K562 (cell line): ENCODE data around the gene MAP2K6. TPM values are rescaled to one million over a fixed set of nuclear protein-coding genes. Genes with fewer than 3 reads are reported as not detected.

Source experiments
- ATAC-seq: fragments of 200-7000 bp; cut with Tn5 transposase; 3 replicates; pipeline ENCODE4 v1.9.1; 2020; ENCODE audit warnings: moderate library complexity
- BruUV-seq: library from RNA; stranded (reverse); fragments of 400-500 nt; replicated peaks from 2 replicates; lab custom pipeline; 2021; lab: Mats Ljungman, UMichigan
- CTCF ChIA-PET: fragments of 300-600 bp; formaldehyde crosslinking; extraction: SDS; loops from one replicate; lab custom pipeline; 2021; ENCODE audit warnings: low intra/inter-chr PET ratio; lab: Yijun Ruan, JAX
- POLR2A ChIA-PET: fragments of 300-600, 350-650 bp; sonication (Branson Sonifier 250); formaldehyde crosslinking; extraction: SDS; loops from one replicate; lab custom pipeline; 2021; ENCODE audit warnings: antibody characterized with exemption, inconsistent platforms; lab: Yijun Ruan, JAX
- DNase-seq, 4 experiments: peaks; one replicate each; pipeline versions ENCODE4 v3.0.0 to v3.0.0-alpha.2; 2011 to 2018; ENCODE audit warnings: low spot score in 3 of 4, mixed read lengths in 3 of 4; ENCODE audit errors: extremely low read depth in 1 of 4
- FAIRE-seq: peaks from 2 replicates; lab custom pipeline; 2011; peaks lifted over from hg19 to GRCh38; lab: Jason Lieb, UNC
- H2AFZ ChIP-seq: 2 replicates; pipeline ENCODE4 v1.6.0; 2011; ENCODE audit warnings: low read depth, low read length, control low read depth, inconsistent platforms
- H3K27ac ChIP-seq: fragments of 200-600 bp; 3 replicates; pipeline ENCODE4 v1.8.0; 2011; ENCODE audit warnings: low read depth, mild to moderate bottlenecking, control low read depth, inconsistent platforms, low read length, moderate library complexity, mixed read lengths; ENCODE audit errors: extremely low read depth
- H3K27me3 ChIP-seq, 2 experiments: fragments of 300-600 bp in 1 of 2; 2 replicates in 1 of 2; 3 replicates in 1 of 2; pipeline versions ENCODE4 v1.6.0 to v1.8.0; 2011; ENCODE audit warnings: inconsistent platforms in 2 of 2, low read length in 2 of 2, mild to moderate bottlenecking in 1 of 2, mixed read lengths in 1 of 2, moderate library complexity in 1 of 2; ENCODE audit not compliant: control insufficient read depth in 2 of 2, insufficient read depth in 2 of 2
- H3K36me3 ChIP-seq: fragments of 300-600 bp; 3 replicates; pipeline ENCODE4 v1.8.0; 2011; ENCODE audit warnings: mild to moderate bottlenecking, low read length, inconsistent platforms; ENCODE audit not compliant: control insufficient read depth, insufficient read depth
- H3K4me1 ChIP-seq, 2 experiments: fragments of 200-600 bp in 1 of 2; replicated peaks in 1 of 2; 2 replicates in 1 of 2; 3 replicates in 1 of 2; pipeline versions ENCODE4 v1.5.1 to v1.8.0; 2011; ENCODE audit warnings: inconsistent platforms in 2 of 2, low read length in 2 of 2, mild to moderate bottlenecking in 1 of 2, mixed read lengths in 1 of 2, moderate library complexity in 1 of 2; ENCODE audit not compliant: control insufficient read depth in 2 of 2, insufficient read depth in 2 of 2
- H3K4me2 ChIP-seq: 2 replicates; pipeline ENCODE4 v1.6.1; 2011; ENCODE audit warnings: low read length, control low read depth, inconsistent platforms, mixed read lengths; ENCODE audit not compliant: insufficient read depth
- H3K4me3 ChIP-seq: fragments of 200-600 bp; sonication (generic), shearing (Covaris generic); 2 replicates; pipeline ENCODE4 v1.5.1; 2016; ENCODE audit warnings: control low read depth, inconsistent platforms
- H3K79me2 ChIP-seq: fragments of 200-600 bp; 3 replicates; pipeline ENCODE4 v1.8.0; 2011; ENCODE audit warnings: low read length, inconsistent platforms; ENCODE audit not compliant: control insufficient read depth, insufficient read depth
- H3K9ac ChIP-seq, 2 experiments: 2 replicates each; pipeline versions ENCODE4 v1.6.0 to v1.6.1; 2011; ENCODE audit warnings: low read depth in 2 of 2, low read length in 2 of 2, control low read depth in 1 of 2, inconsistent platforms in 1 of 2, mild to moderate bottlenecking in 1 of 2, mixed read lengths in 1 of 2; ENCODE audit not compliant: insufficient read depth in 1 of 2
- H3K9me1 ChIP-seq: one replicate; pipeline ENCODE4 v1.6.0; 2011; ENCODE audit warnings: inconsistent platforms, mild to moderate bottlenecking, low read length, moderate library complexity; ENCODE audit not compliant: control insufficient read depth, insufficient read depth
- H3K9me3 ChIP-seq: replicated peaks from 2 replicates; pipeline ENCODE4 v1.5.1; 2011; ENCODE audit warnings: low read depth, low read length, inconsistent platforms; ENCODE audit not compliant: control insufficient read depth, insufficient read depth
- H4K20me1 ChIP-seq: replicated peaks from 2 replicates; pipeline ENCODE4 v1.6.1; 2011; ENCODE audit warnings: low read length, inconsistent platforms, mixed read lengths; ENCODE audit not compliant: control insufficient read depth, insufficient read depth
- CEBPG ChIP-seq, 3 experiments: fragments of 200-800 bp in 1 of 3; sonication (Bioruptor generic) in 1 of 3; sonication (generic) in 1 of 3; formaldehyde crosslinking in 1 of 3; IDR thresholded peaks in 2 of 3; conservative IDR thresholded peaks in 1 of 3; 2 replicates each; pipeline versions ENCODE4 v1.6.1 to v1.8.0; 2016 to 2022; ENCODE audit warnings: missing compliant biosample characterization in 2 of 3, missing genetic modification characterization in 2 of 3, mild to moderate bottlenecking in 1 of 3, missing genetic modification reagents in 1 of 3
- CREBBP ChIP-seq: IDR thresholded peaks from one replicate; pipeline ENCODE4 v1.6.1; 2012; ENCODE audit warnings: low read depth, mild to moderate bottlenecking, control low read depth, inconsistent platforms, low read length
- ELF2 ChIP-seq: fragments of 250-450 bp; sonication (Bioruptor Pico); IDR thresholded peaks from 2 replicates; pipeline ENCODE4 v1.5.0; 2021; ENCODE audit warnings: mild to moderate bottlenecking
- FOXM1 ChIP-seq, 2 experiments: fragments of 450-650 bp in 1 of 2; sonication (generic) in 1 of 2; formaldehyde crosslinking in 1 of 2; IDR thresholded peaks; 2 replicates each; pipeline versions ENCODE4 v1.6.1 to v1.9.0; 2017 to 2022; ENCODE audit warnings: low read depth in 2 of 2, mild to moderate bottlenecking in 2 of 2, missing genetic modification reagents in 1 of 2, moderate library complexity in 1 of 2
- GATA2 ChIP-seq: sonication (generic); formaldehyde crosslinking; IDR thresholded peaks from 2 replicates; pipeline ENCODE4 v1.4.0; 2020; ENCODE audit warnings: mild to moderate bottlenecking, missing genetic modification reagents
- GTF2F1 ChIP-seq: IDR thresholded peaks from 2 replicates; pipeline ENCODE4 v1.6.1; 2011; ENCODE audit warnings: low read depth, low read length, improper control_type of control experiment
- HNRNPH1 ChIP-seq: fragments of 200-400 bp; formaldehyde crosslinking; optimal IDR thresholded peaks from 2 replicates; pipeline ENCODE3; 2017; ENCODE audit warnings: low read depth, mild to moderate bottlenecking, low read length, moderate library complexity
- NCOA6 ChIP-seq: fragments of 450-650 bp; IDR thresholded peaks from 2 replicates; pipeline ENCODE4 v1.6.1; 2017; ENCODE audit warnings: mild to moderate bottlenecking
- POLR2A ChIP-seq: fragments of 450-650 bp; conservative IDR thresholded peaks from 2 replicates; pipeline ENCODE4 v1.6.1; 2016
- SRSF1 ChIP-seq: fragments of 200-400 bp; formaldehyde crosslinking; IDR thresholded peaks from 2 replicates; pipeline ENCODE4 v1.6.1; 2017; ENCODE audit warnings: mild to moderate bottlenecking, low read depth, low read length, moderate library complexity
- TBL1XR1 ChIP-seq, 2 experiments: IDR thresholded peaks; 2 replicates each; pipeline ENCODE4 v1.6.1; 2012; ENCODE audit warnings: improper control_type of control experiment in 2 of 2, low read length in 2 of 2, mild to moderate bottlenecking in 1 of 2
- WGBS: fragments of 100-300 bp; shearing (Covaris generic); methylation state at CpG from one replicate; pipeline ENCODE4 v1.1.6; 2016; ENCODE audit warnings: low coverage, mixed read lengths; ENCODE audit not compliant: insufficient coverage; ENCODE audit errors: missing lambda C conversion rate; 5-methylcytosine and 5-hydroxymethylcytosine counted together
- in situ Hi-C: fragments of 300-500 bp; cut with MboI; formaldehyde crosslinking; loops from 4 replicates; pipeline ENCODE4 v1.15.0; 2018; ENCODE audit warnings: inconsistent platforms, mixed read lengths
- intact Hi-C: fragments of 100-400 bp; cut with micrococcal nuclease; formaldehyde crosslinking; loops from 2 replicates; pipeline ENCODE4 v1.14.2; 2022
- polyA plus RNA-seq, 8 experiments: library from polyadenylated mRNA; depleted of rRNA in 4 of 8; stranded (reverse) in 5 of 8; unstranded in 3 of 8; fragments of >200 nt; fragmentation: Nextera tagmentation in 2 of 8; fragmentation: Illumina TruSeq in 1 of 8; extraction: Ambion mirVana in 2 of 8; extraction: Trizol in 1 of 8; gene quantifications; 2 replicates each; pipeline versions ENCODE4 v1.2.1 to v1.2.3, GENCODE V29; 2011 to 2014; ENCODE audit warnings: inconsistent platforms in 1 of 8, missing spikeins in 1 of 8
- total RNA-seq, 7 experiments: library from RNA; depleted of rRNA in 6 of 7; stranded (reverse); fragments of >200 nt in 6 of 7; fragmentation: Illumina TruSeq in 2 of 7; extraction: Trizol in 2 of 7; gene quantifications; 2 replicates each; pipeline versions ENCODE4 v1.2.1 to v1.2.3, GENCODE V29; 2011 to 2021; ENCODE audit warnings: low replicate concordance in 1 of 7
- TF ChIP-seq, protein P1 (sequence below): fragments of 250-450 bp; sonication (Bioruptor Pico); IDR thresholded peaks from 2 replicates; pipeline ENCODE4 v1.5.0; 2021
- TF ChIP-seq, protein P2 (sequence below): fragments of 450-650 bp; IDR thresholded peaks from 2 replicates; pipeline ENCODE4 v1.6.1; 2014; ENCODE audit warnings: low read depth, mild to moderate bottlenecking, moderate library complexity, borderline replicate concordance
- TF ChIP-seq, protein P3 (sequence below), 3 experiments: IDR thresholded peaks in 2 of 3; conservative IDR thresholded peaks in 1 of 3; 2 replicates each; pipeline ENCODE4 v1.5.1; 2011 to 2012; ENCODE audit warnings: low read length in 3 of 3, mild to moderate bottlenecking in 3 of 3, control low read depth in 2 of 3, improper control_type of control experiment in 1 of 3, inconsistent platforms in 1 of 3, low read depth in 1 of 3, mixed read lengths in 1 of 3, moderate library complexity in 1 of 3; ENCODE audit not compliant: insufficient read depth in 2 of 3

MAP2K6 gene
- total and polyA plus RNA-seq, 9 of the 15 experiments (the other 6 are each of a cell fraction or from before 2014, with no cell fraction given) = 0.07 to 0.13 TPM; not detected in 7

DNA sequence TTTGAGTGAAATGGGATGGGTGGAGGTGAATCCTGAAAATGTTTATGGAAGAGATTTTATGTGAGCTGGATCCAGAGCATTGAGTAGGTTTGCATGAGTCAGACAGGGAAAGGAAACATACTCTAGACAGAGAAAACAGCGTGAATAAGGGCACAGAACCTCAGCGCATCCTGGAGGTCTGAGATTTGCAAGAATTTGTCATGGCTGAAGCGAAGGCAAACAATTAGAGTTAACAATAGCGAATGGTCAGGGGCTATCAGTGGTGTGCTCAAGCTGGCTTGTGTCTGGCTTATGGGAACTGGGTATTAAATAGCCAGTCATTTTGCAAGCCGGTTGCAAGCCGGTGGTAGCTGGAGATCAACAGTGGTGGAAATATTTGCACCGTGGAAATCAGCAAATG lies 36.4 kb downstream of the MAP2K6 start (continued):
- TF ChIP-seq GTF2F1 (no peak), HNRNPH1 (no peak), ELF2 (CRISPR knock-in tag) (no peak), CEBPG (CRISPR knock-in tag; IDR thresholded peaks at IDR 0.05) (no peak), CEBPG (tag; conservative IDR thresholded peaks at IDR 0.05 in 1 of 2, IDR thresholded peaks at IDR 0.05 in 1 of 2) (no peak), GATA2 (CRISPR knock-in tag) (no peak)

DNA sequence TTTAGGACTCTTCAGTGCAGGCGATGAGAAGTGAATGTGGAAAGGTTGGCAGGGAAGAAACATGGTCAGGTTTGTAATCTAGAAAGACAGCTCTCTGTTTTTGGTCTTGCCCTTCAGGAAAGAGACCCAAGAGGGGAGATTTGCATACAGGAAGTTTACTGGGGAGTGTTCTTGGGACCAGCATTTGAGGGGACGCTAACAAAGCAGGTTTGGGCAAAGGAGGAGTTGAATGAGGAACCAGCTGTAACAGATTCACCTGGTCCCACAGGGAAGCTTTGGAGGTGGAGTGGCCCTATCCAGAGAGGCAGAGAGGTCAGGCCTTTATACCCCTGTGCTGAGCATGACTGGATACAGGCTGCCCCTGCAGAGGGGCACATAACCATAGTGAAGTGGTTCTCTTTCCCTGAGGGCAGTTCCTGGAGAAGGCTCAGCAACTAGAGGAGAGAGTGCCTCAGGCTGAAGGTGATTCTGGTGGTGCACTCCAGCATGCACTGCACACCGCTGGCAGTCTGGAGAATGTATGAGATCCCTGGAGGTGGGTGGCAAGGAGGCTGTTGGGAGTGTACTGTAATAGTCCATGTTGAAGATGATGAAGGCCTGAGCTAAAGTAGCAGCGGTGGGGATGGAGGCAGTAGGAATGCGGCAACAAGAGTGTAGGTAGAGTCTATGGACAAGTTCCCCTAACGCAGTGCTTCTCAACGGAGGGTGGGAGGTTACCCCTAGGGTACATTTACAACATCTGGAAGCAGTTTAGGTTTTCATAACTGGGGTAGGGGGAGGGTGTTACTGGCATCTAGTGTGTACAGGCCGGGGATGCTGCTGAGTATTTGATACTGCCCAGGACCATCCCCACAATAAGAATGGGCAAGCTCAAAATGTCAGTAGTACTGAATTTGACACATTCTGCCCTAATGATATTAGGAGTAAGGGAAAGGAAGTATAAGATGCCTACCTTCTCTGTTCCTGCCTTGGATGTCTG lies 37.2 kb downstream of the MAP2K6 start:
- Histone ChIP-seq H3K4me3 (no peak overlapping the region), H3K79me2 (no peaks in the 10 kb centered on the region), H2AFZ (no peak overlapping the region), H3K9me3 (no peaks in the 10 kb centered on the region), H3K9me1 (no peaks in the 10 kb centered on the region), H3K9ac (no peak overlapping the region), H3K27ac (no peak overlapping the region), H3K27me3 (peaks cover 0 to 12% of the 10 kb centered on the region in 2 experiments; a peak in 3 of 5 replicates), H3K36me3 (no peaks in the 10 kb centered on the region), H3K4me1 (no peaks in the 10 kb centered on the region), H3K4me2 (no peak overlapping the region), H4K20me1 (no peaks in the 10 kb centered on the region; the same call in 1 of the 2 replicates)
- no peak for ATAC-seq
- WGBS = 0% methylated on average over 8 of the region's 8 CpGs
- no peak for DNase-seq
- FAIRE-seq = no peak
- intact Hi-C loops (no loop called here), in situ Hi-C loops (no loop called here)
- CTCF ChIA-PET = no interaction called here
- BruUV-seq = no TSS peak
- POLR2A ChIA-PET = no interaction called here
- no peak for TF ChIP-seq POLR2A
- no peak for TF ChIP-seq TBL1XR1 (IDR thresholded peaks at IDR 0.05; ENCODE audit: low read length in 2 of 2)
- TF ChIP-seq CREBBP = no peak
- TF ChIP-seq, protein P1, sequence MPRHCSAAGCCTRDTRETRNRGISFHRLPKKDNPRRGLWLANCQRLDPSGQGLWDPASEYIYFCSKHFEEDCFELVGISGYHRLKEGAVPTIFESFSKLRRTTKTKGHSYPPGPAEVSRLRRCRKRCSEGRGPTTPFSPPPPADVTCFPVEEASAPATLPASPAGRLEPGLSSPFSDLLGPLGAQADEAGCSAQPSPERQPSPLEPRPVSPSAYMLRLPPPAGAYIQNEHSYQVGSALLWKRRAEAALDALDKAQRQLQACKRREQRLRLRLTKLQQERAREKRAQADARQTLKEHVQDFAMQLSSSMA = no peak
- TF ChIP-seq, protein P2, sequence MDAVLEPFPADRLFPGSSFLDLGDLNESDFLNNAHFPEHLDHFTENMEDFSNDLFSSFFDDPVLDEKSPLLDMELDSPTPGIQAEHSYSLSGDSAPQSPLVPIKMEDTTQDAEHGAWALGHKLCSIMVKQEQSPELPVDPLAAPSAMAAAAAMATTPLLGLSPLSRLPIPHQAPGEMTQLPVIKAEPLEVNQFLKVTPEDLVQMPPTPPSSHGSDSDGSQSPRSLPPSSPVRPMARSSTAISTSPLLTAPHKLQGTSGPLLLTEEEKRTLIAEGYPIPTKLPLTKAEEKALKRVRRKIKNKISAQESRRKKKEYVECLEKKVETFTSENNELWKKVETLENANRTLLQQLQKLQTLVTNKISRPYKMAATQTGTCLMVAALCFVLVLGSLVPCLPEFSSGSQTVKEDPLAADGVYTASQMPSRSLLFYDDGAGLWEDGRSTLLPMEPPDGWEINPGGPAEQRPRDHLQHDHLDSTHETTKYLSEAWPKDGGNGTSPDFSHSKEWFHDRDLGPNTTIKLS = no peak
- no peak for TF ChIP-seq FOXM1 (IDR thresholded peaks at IDR 0.05; ENCODE audit: low read depth)
- no peak for TF ChIP-seq FOXM1 (CRISPR knock-in tag; IDR thresholded peaks at IDR 0.05; ENCODE audit: low read depth)
- TF ChIP-seq, protein P3, sequence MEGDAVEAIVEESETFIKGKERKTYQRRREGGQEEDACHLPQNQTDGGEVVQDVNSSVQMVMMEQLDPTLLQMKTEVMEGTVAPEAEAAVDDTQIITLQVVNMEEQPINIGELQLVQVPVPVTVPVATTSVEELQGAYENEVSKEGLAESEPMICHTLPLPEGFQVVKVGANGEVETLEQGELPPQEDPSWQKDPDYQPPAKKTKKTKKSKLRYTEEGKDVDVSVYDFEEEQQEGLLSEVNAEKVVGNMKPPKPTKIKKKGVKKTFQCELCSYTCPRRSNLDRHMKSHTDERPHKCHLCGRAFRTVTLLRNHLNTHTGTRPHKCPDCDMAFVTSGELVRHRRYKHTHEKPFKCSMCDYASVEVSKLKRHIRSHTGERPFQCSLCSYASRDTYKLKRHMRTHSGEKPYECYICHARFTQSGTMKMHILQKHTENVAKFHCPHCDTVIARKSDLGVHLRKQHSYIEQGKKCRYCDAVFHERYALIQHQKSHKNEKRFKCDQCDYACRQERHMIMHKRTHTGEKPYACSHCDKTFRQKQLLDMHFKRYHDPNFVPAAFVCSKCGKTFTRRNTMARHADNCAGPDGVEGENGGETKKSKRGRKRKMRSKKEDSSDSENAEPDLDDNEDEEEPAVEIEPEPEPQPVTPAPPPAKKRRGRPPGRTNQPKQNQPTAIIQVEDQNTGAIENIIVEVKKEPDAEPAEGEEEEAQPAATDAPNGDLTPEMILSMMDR (IDR thresholded peaks at IDR 0.05 in 2 of 3, conservative IDR thresholded peaks at IDR 0.05 in 1 of 3; ENCODE audit: insufficient read depth in 2 of 3, low read depth in 1 of 3, low read length in 3 of 3) = no peak
- no peak for TF ChIP-seq SRSF1
- no peak for TF ChIP-seq NCOA6
